DND-41 (cell line): ENCODE results near the gene ZNF574.
"Not testable (repeated sequence)": the region's sequence is repeated elsewhere in the genome, so short reads cannot be mapped to it uniquely, and the experiment has no call there.

Source experiments
- ATAC-seq: fragments of 200-7000 bp; cut with Tn5 transposase; 3 replicates; pipeline ENCODE4 v1.9.1; 2021; ENCODE audit warnings: low read depth; ENCODE audit not compliant: insufficient read depth
- DNase-seq: peaks from one replicate; pipeline ENCODE4 v3.0.0-alpha.2; 2020
- H2AFZ ChIP-seq: 2 replicates; pipeline ENCODE4 v1.6.0; 2012; ENCODE audit warnings: low read depth, low read length
- H3K27ac ChIP-seq: 2 replicates; pipeline ENCODE4 v1.5.1; 2012; ENCODE audit warnings: low read length, inconsistent platforms
- H3K27me3 ChIP-seq: fragments of 200-600 bp; sonication (generic); 2 replicates; pipeline ENCODE4 v1.6.0; 2012; ENCODE audit warnings: low read length, mild to moderate bottlenecking, inconsistent platforms; ENCODE audit not compliant: insufficient read depth, poor library complexity
- H3K36me3 ChIP-seq: 2 replicates; pipeline ENCODE4 v1.5.1; 2012; ENCODE audit warnings: low read length, inconsistent platforms; ENCODE audit not compliant: insufficient read depth
- H3K4me1 ChIP-seq: 2 replicates; pipeline ENCODE4 v1.5.1; 2012; ENCODE audit warnings: mild to moderate bottlenecking, low read length; ENCODE audit not compliant: insufficient read depth
- H3K4me2 ChIP-seq: 2 replicates; pipeline ENCODE4 v1.6.0; 2012; ENCODE audit warnings: mild to moderate bottlenecking, moderate library complexity, low read length, inconsistent platforms; ENCODE audit not compliant: insufficient read depth
- H3K4me3 ChIP-seq, 2 experiments: fragments of 200-600 bp in 1 of 2; shearing (Covaris generic) in 1 of 2; 2 replicates each; pipeline ENCODE4 v1.5.1; 2012 to 2016; ENCODE audit warnings: inconsistent platforms in 2 of 2, low read length in 2 of 2, mild to moderate bottlenecking in 2 of 2, low read depth in 1 of 2, moderate library complexity in 1 of 2
- H3K79me2 ChIP-seq: 2 replicates; pipeline ENCODE4 v1.6.0; 2012; ENCODE audit warnings: low read length, inconsistent platforms; ENCODE audit not compliant: insufficient read depth
- H3K9ac ChIP-seq: 2 replicates; pipeline ENCODE4 v1.6.0; 2012; ENCODE audit warnings: low read depth, mild to moderate bottlenecking, inconsistent platforms, low read length, moderate library complexity
- H3K9me3 ChIP-seq: 2 replicates; pipeline ENCODE4 v1.5.1; 2012; ENCODE audit warnings: low read length, moderate library complexity, mild to moderate bottlenecking, inconsistent platforms; ENCODE audit not compliant: insufficient read depth, severe bottlenecking
- H4K20me1 ChIP-seq: 2 replicates; pipeline ENCODE4 v1.6.0; 2012; ENCODE audit warnings: low read length; ENCODE audit not compliant: insufficient read depth
- EZH2 ChIP-seq: IDR thresholded peaks from 3 replicates; pipeline ENCODE4 v1.6.1; 2012; ENCODE audit warnings: borderline replicate concordance, low read depth, mild to moderate bottlenecking, moderate library complexity, low read length, inconsistent platforms; ENCODE audit not compliant: severe bottlenecking
- TF ChIP-seq, protein P1 (sequence below): IDR thresholded peaks from 2 replicates; pipeline ENCODE4 v1.5.1; 2012; ENCODE audit warnings: borderline replicate concordance, low read length, moderate library complexity, mild to moderate bottlenecking; ENCODE audit not compliant: poor library complexity, severe bottlenecking; ENCODE audit errors: extremely low read depth

The ZNF574 gene

DNA sequence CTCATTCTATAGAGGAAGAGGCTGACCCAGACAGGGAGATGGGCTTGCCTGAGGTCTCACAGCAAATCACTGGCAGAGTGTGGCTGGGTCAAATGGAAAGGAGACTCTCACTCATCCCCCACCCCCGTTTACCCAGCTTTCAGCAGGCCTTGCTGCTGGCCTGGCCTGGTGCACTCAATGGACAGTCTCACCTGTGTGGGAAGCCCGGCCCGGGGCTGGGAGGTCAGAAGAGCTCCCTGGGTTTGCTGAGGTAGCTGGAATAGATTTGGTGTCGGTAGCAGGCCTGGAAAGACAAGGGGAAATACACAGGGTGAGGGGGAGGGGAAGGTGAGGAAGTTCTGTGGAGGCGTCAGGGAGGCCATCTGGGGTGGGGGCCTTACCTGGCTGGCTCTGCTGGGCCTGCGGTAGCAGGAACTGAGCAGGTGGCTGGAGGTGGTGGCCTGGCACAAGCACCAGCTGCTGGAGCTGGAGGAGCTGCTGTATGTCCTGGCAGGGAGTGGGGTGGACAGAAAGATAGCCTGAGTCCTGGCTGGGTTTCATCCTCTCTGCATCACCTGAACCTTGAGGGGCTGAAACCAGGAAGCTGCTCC, 23.5 kb downstream of the ZNF574 start:
- ATAC-seq (no peak), DNase-seq (no peak)
- Histone ChIP-seq H3K4me1 (no peaks in the 10 kb centered on the region), H3K4me2 (no peak overlapping the region), H3K9ac (no peak overlapping the region), H3K9me3 (no peaks in the 10 kb centered on the region), H4K20me1 (no peaks in the 10 kb centered on the region), H3K27ac (no peak overlapping the region), H3K27me3 (no peaks in the 10 kb centered on the region), H3K79me2 (no peaks in the 10 kb centered on the region), H3K4me3 (no peak overlapping the region), H3K36me3 (no peaks in the 10 kb centered on the region), H2AFZ (no peak overlapping the region)
- TF ChIP-seq, protein P1, sequence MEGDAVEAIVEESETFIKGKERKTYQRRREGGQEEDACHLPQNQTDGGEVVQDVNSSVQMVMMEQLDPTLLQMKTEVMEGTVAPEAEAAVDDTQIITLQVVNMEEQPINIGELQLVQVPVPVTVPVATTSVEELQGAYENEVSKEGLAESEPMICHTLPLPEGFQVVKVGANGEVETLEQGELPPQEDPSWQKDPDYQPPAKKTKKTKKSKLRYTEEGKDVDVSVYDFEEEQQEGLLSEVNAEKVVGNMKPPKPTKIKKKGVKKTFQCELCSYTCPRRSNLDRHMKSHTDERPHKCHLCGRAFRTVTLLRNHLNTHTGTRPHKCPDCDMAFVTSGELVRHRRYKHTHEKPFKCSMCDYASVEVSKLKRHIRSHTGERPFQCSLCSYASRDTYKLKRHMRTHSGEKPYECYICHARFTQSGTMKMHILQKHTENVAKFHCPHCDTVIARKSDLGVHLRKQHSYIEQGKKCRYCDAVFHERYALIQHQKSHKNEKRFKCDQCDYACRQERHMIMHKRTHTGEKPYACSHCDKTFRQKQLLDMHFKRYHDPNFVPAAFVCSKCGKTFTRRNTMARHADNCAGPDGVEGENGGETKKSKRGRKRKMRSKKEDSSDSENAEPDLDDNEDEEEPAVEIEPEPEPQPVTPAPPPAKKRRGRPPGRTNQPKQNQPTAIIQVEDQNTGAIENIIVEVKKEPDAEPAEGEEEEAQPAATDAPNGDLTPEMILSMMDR, result no peak
- no peak for TF ChIP-seq EZH2

DNA sequence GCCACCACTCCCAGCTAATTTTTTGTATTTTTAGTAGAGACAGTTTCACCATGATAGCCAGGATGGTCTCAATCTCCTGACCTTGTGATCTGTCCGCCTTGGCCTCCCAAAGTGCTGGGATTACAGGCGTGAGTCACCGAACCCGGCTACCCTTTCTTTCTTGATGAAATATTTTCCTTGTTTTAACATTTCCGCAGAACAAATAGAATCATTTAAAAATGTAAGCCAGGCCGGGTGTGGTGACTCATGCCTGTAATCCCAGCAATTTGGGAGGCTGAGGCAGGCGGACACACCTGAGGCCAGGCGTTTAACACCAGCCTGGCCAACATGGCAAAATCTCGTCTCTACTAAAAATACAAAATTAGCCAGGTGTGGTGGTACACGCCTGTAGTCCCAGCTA, 24.3 kb downstream of the ZNF574 start:
- not testable (repeated sequence) for H3K4me1 ChIP-seq, H3K36me3 ChIP-seq, H3K79me2 ChIP-seq, H3K9ac ChIP-seq, H4K20me1 ChIP-seq, ATAC-seq, H3K27me3 ChIP-seq, H2AFZ ChIP-seq, DNase-seq, H3K4me3 ChIP-seq, H3K4me2 ChIP-seq, H3K27ac ChIP-seq, H3K9me3 ChIP-seq

DNA sequence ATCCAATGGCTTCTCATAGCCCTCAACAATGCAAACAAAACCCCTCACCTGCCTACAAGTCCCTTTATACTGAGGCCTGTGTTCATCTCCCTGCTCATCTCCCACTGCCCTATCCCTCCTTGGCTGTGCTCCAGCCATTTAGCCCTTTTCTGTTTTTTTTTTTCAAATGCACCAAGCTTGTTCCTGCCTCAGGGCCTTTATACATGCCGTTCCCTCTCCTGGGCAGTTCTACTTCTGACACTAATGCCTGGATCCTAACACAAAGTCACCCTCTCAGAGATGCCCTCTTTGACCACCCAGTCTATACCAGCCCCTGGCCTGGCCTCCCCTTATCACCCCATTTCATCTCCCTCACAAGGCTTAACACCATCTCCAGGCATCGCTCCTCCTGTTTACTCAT, 26.9 kb downstream of the ZNF574 start:
- TF ChIP-seq, protein P1, result no peak
- TF ChIP-seq EZH2, result no peak
- no peaks in the 10 kb centered on the region for H3K36me3 ChIP-seq
- no peaks in the 10 kb centered on the region for H4K20me1 ChIP-seq
- no peak overlapping the region for H2AFZ ChIP-seq
- no peak overlapping the region for H3K4me3 ChIP-seq
- no peaks in the 10 kb centered on the region for H3K9me3 ChIP-seq
- H3K27ac ChIP-seq, result no peak overlapping the region
- no peaks in the 10 kb centered on the region for H3K4me1 ChIP-seq
- no peak for DNase-seq
- H3K79me2 ChIP-seq, result no peaks in the 10 kb centered on the region
- peaks cover 5% of the 10 kb centered on the region for H3K27me3 ChIP-seq
- no peak for ATAC-seq
- H3K9ac ChIP-seq, result no peak overlapping the region
- H3K4me2 ChIP-seq, result no peak overlapping the region

DNA sequence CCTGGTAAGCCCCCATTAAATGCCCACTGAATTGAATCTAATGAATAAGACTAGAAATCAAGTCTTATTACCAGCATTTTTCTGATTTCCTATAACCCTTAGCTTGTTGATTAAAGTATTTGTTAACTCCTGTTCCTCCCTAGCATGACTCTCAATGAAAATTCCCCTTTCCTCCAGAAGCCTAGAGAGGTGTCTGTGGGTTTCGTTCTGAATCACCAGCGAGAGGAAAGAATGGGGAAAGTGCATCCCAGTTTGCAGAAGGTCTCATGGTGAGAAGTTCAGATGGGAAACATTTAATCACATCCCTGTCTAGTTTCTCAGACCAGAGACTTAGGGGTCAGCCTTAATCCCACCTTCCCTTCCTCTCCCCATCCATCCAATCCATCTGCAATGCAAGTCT, 29.4 kb downstream of the ZNF574 start:
- H3K79me2 ChIP-seq, result no peaks in the 10 kb centered on the region
- ATAC-seq, result no peak

More for the DNA sequence above, 29.4 kb downstream of the ZNF574 start:
- H3K4me1 ChIP-seq, result peaks cover 3% of the 10 kb centered on the region; the same call in 1 of the 2 replicates
- DNase-seq, result no peak
- no peak overlapping the region for H3K9ac ChIP-seq
- no peak overlapping the region for H3K4me2 ChIP-seq
- no peak overlapping the region for H3K27ac ChIP-seq
- H2AFZ ChIP-seq, result no peak overlapping the region
- peaks cover 5% of the 10 kb centered on the region for H3K27me3 ChIP-seq
- H3K9me3 ChIP-seq, result no peaks in the 10 kb centered on the region
- no peaks in the 10 kb centered on the region for H4K20me1 ChIP-seq
- no peaks in the 10 kb centered on the region for H3K36me3 ChIP-seq
- H3K4me3 ChIP-seq, result no peak overlapping the region
- TF ChIP-seq, protein P1, result no peak
- TF ChIP-seq EZH2, result no peak
